CD4-positive, alpha-beta T cell treated with Interferon gamma for 1 hour (primary cell): Measurements from ENCODE around the gene SKIC3.

ENCODE experiments used
- DNase-seq: peaks from one replicate; pipeline ENCODE4 v3.0.0-alpha.2; 2020

Gene SKIC3

DNA sequence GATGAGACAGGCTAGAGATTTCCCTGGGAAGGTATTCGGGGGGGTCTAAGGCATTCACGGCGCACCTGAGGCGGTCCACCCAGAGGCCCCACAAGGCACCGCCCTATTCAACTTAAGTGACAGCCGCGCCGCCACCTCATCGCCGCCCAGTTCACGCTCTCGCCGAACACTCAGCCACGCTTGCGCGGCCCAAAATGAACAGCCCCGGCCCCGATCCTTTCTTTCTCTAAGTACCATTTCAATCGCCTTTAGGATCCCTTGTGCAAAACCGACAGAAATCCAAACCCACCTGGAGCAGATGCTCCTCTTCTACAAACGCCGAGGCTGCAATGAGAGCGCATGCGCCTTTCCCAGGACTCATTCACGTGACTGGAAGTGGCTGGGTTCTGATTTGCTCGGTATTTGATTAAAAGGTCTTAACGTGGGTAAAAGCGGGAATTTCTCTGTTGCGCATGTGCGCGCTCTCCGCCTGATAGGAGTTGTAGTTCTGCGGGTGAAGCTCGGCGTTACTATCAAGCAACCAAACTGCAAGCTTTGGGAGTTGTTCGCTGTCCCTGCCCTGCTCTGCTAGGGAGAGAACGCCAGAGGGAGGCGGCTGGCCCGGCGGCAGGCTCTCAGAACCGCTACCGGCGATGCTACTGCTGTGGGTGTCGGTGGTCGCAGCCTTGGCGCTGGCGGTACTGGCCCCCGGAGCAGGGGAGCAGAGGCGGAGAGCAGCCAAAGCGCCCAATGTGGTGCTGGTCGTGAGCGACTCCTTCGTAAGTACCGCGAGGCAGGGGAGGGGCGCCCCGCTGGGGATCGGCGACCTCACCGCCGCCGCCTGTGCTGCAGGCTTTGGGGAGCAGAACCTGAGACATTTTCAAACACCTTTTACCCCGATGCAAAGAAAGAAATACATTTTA lies at the start of gene SKIC3, which contains the start of gene ARSK:
Gene SKIC3, minus strand, starts transcription at position 331 of the 902 bp plus-strand sequence. CDS start 7,827 bp downstream, outside the sequence.
Gene ARSK, plus strand, starts transcription at position 455 of the 902 bp plus-strand sequence. Its CDS starts 178 bp downstream, at position 633.
- peak; percentile 95 for DNase-seq

- DNase-seq: no peak
Observed at GRCh38 chr5:95600557-95600956, 45.8 kb upstream of the SKIC3 start.

GRCh38 chr5:95599252-95599651 lies 44.5 kb upstream of the SKIC3 start:
- DNase-seq: no peak

- no peak for DNase-seq
Observed at GRCh38 chr5:95595289-95595931, 40.6 kb upstream of the SKIC3 start.

- no peak for DNase-seq
Observed at GRCh38 chr5:95591490-95591901, 36.7 kb upstream of the SKIC3 start.

- DNase-seq: no peak
Observed at GRCh38 chr5:95590880-95591279, 36.1 kb upstream of the SKIC3 start.

- DNase-seq: no peak
Observed at GRCh38 chr5:95583992-95584391, 29.2 kb upstream of the SKIC3 start.

GRCh38 chr5:95581576-95581975 lies 26.8 kb upstream of the SKIC3 start:
- no peak for DNase-seq

- no peak for DNase-seq
Observed at GRCh38 chr5:95572016-95572415, 17.2 kb upstream of the SKIC3 start.

- DNase-seq: no peak
Observed at GRCh38 chr5:95565280-95565920, 10.6 kb upstream of the SKIC3 start.

DNA sequence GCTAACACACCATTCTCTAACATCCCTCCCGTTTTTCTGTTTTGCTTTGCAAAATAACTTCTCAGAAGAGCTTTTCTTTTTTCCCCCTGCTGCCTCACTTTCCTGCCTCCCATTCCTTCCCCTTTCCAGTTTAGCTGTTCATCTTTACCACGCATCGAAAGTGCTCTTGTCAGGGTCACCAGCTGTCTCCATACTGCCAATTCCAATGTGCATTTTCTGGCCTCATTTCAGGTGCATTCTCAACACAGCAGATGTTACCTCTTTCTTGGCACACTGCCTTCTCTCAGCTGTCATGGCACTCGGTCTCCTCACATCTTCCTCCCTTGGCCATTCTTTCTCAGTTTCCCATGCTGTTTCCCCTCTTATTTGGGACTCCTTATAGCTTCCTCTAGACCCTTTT lies 9.7 kb upstream of the SKIC3 start:
- no peak for DNase-seq

DNA sequence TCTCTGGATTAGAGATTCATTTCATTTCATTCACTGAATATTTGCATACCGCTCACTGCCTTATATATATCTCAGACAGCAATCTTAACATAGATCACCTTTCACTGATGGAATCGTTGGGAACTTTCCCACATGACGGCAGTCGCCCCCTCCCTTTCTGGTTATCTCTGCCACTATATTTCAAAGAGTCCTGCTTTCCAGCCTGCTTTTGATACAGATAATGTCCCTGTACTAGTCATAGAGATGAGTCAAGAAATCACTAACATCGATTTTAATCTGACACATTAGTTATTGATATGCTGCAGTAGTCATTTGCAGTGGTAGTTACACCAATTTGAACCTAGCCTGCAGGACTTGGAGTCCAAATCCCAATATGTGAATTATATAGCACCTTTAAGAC lies 8.6 kb upstream of the SKIC3 start:
- no peak for DNase-seq

GRCh38 chr5:95562282-95562681 lies 7.5 kb upstream of the SKIC3 start:
- no peak for DNase-seq

GRCh38 chr5:95557841-95558240 lies 3.1 kb upstream of the SKIC3 start:
- DNase-seq: no peak

DNA sequence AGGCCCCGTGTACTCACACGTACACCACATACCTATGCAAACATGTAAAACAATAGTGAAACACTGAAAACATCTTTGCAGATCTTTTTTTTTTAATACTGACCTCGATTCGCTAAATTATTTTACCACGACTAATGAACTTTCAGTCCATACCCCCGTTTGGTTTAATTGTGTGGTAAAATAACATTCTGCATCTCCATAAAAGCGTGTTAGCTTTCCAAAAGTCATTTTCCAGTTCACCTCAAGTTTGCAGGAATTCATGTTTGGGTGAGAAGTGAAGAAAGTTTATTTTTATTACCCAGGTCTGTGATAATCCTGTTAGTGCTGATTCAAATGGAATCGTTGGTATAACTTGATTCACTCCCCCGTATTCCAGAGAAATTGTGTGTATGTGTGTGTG lies 776 bp upstream of the SKIC3 start:
- no peak for DNase-seq

DNA sequence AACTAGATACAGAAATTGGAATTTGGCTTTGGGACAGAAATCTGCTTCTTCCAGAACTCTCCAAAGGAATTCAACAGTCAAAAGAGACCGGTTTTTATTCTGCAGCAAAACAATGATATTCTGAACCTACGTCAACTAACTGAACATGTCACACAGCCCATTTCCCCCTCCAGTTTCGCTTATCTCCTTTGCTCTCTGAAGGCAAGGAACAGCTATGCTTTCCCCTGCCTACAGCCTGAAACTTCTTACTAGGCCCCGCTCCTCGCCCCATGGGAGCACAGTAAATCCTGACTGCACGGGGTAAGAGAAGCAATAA lies 488 bp downstream of the SKIC3 start:
- no peak for DNase-seq

DNA sequence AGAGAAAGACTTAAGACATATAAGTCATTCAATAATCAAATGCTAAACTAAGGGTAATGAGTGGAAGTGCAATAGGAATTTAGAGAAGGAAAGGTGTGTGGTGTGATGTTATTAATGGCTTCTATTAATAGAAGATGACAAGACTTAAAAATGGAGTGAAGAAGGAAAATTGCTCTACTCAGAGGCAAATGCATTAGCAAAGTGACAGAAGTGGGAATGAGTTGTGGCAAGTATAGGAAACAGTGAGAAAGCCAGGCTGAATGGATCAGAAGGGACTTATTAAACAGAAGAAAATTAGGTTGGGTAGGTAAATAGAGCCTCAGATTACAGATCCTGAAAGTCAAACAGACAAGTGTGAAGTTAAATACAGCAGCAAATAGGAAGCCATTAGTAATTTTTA lies 5.7 kb downstream of the SKIC3 start:
- DNase-seq: no peak

GRCh38 chr5:95543017-95543705 lies 11.6 kb downstream of the SKIC3 start:
- no peak for DNase-seq

GRCh38 chr5:95537501-95537900 lies 17.3 kb downstream of the SKIC3 start:
- no peak for DNase-seq

DNA sequence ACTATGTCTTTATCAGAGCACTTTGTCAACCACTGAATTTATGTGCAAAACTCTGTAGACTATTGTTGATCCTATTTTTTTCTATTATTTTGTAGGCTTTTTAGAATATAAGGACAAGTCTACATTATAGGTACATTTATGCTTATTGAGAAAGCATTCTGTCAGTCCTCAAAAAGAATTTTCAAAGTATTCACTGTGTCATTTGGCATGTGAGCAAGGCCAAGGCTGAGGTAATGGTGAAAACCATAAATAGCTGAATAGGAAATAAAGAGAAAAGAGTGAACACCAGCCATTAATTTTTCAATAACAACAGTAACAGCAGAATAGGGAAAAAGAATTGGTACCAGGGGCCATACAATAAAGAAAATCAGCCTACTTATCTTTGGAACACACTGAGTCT lies 21.0 kb downstream of the SKIC3 start:
- DNase-seq: no peak

DNA sequence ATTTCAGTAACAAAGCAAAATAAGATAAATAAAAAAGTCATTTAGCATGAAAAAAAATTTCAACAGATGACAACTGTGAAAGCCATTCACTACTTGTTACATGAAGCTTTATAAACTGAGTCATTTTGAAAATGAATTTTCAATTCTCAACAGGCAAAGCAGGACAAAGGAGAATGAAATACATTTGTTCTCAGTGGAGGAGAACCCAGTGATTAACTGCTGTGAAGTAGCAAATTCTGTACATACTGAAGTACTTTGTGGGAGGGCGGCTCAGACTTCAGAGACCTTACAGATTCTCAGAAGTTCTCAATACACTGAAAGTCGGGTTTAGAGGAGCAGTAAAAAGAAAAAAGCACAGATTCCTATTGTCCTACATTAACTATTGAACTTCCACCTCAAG lies 21.7 kb downstream of the SKIC3 start:
- no peak for DNase-seq

DNA sequence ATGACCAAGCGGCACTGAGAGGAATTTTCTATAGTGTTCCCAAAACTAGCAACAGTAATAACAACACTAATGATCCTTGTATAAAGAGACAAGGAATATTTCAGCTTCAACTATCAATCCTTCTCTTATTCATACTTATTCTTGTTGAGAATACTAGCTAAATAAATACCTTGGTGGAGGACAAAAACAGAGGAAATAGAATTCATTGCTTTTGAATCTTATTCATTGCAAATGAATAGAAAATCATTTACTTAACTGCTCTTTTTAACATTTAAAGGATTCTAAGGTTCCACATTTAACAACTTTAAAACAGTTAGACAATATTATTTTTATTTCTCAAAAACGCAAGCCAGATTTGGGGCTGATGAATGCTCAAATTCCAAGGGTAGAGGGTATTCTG lies 22.4 kb downstream of the SKIC3 start:
- no peak for DNase-seq

DNA sequence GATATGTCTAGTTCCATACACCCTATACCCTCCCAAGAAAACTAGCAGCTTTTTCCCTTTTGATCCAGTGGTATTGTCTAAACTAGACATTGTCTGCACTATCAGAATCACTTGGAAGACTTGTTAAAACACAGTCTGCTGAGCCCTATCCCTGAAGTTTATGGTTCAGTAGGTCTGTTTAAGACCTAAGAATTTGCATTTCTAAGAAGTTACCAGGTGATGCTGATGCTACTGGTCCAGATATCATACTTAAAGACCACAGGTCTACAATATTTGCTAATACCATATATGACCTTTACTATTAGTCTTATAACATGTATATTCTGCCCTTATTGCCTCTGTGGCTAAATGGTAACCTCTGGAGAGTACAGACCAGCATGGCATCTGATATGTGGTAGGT lies 23.3 kb downstream of the SKIC3 start:
- no peak for DNase-seq
